ENCODE measurements around the gene FAM32A. TPM values are rescaled to one million over a fixed set of nuclear protein-coding genes. Genes with fewer than 3 reads are reported as not detected.

Gene FAM32A
- total and polyA plus RNA-seq, 10 of the 15 experiments (the other 5 are each of a cell fraction or from before 2014, with no cell fraction given), result 33.3 to 116 (median 71.9) TPM

- TF ChIP-seq ETV6 (conservative IDR thresholded peaks at IDR 0.05 in 1 of 2, IDR thresholded peaks at IDR 0.05 in 1 of 2; ENCODE audit: borderline replicate concordance in 1 of 2, low read depth in 1 of 2), result peak in 1 of 2 experiments; percentile 13; a peak in 1 of 4 replicates
- TF ChIP-seq FOXM1 (IDR thresholded peaks at IDR 0.05; ENCODE audit: low read depth, low read length), result no peak
- no peak for TF ChIP-seq ZNF274 (IDR thresholded peaks at IDR 0.05; ENCODE audit: insufficient read depth, insufficient read length)
- no peak for TF ChIP-seq SMARCA5 (IDR thresholded peaks at IDR 0.05)
- no peak for TF ChIP-seq SREBF1 (IDR thresholded peaks at IDR 0.05; ENCODE audit: low read length)
- TF ChIP-seq ASH2L (IDR thresholded peaks at IDR 0.05; ENCODE audit: borderline replicate concordance, low read depth), result 0 out of 2 replicates have a peak, but pooled peaks have one; percentile 53
- TF ChIP-seq EZH2 (IDR thresholded peaks at IDR 0.05; ENCODE audit: borderline replicate concordance, control insufficient read depth, low read depth, low read length), result no peak
- TF ChIP-seq CBFB (IDR thresholded peaks at IDR 0.05; ENCODE audit: low read depth), result peak; percentile 55; the same call in 1 of the 2 replicates
- no peak for TF ChIP-seq ZNF622 (IDR thresholded peaks at IDR 0.05)
- peak; percentile 88 for TF ChIP-seq TAF1 (IDR thresholded peaks at IDR 0.05; ENCODE audit: borderline replicate concordance, low read depth, low read length)
- peak; percentile 13 for TF ChIP-seq SMAD1 (IDR thresholded peaks at IDR 0.05; ENCODE audit: low read depth, partially characterized antibody)
- no peak for TF ChIP-seq CUX1 (IDR thresholded peaks at IDR 0.05; ENCODE audit: insufficient replicate concordance, low read depth, low read length)
- TF ChIP-seq POU2F2 (IDR thresholded peaks at IDR 0.05; ENCODE audit: borderline replicate concordance, low read depth, low read length), result peak; percentile 58; the same call in 1 of the 3 replicates
- no peak for TF ChIP-seq STAT1 (conservative IDR thresholded peaks at IDR 0.05)
- TF ChIP-seq IKZF1 (conservative IDR thresholded peaks at IDR 0.05), result peak; percentile 91
- TF ChIP-seq NFYB (IDR thresholded peaks at IDR 0.05; ENCODE audit: insufficient read depth, low read depth, low read length), result peak; percentile 91
- no peak for TF ChIP-seq SUZ12 (IDR thresholded peaks at IDR 0.05; ENCODE audit: unreplicated experiment)
- TF ChIP-seq NBN (IDR thresholded peaks at IDR 0.05), result no peak
- no peak for TF ChIP-seq ZSCAN29 (IDR thresholded peaks at IDR 0.05)
- TF ChIP-seq NFXL1 (IDR thresholded peaks at IDR 0.05; ENCODE audit: borderline replicate concordance), result no peak
- peak; percentile 47; the same call in 1 of the 2 replicates for TF ChIP-seq HDGF (IDR thresholded peaks at IDR 0.05)
- no peak for TF ChIP-seq MTA2 (IDR thresholded peaks at IDR 0.05; ENCODE audit: low read depth)
- peak; percentile 99 to 100 for TF ChIP-seq SRF (IDR thresholded peaks at IDR 0.05; ENCODE audit: low read depth in 2 of 2, low read length in 2 of 2)
- 0 out of 2 replicates have a peak, but pooled peaks have one; percentile 73 for TF ChIP-seq CHD1 (IDR thresholded peaks at IDR 0.05; ENCODE audit: low read depth, low read length)
- TF ChIP-seq SP1 (IDR thresholded peaks at IDR 0.05; ENCODE audit: low read depth, low read length), result peak; percentile 83
- TF ChIP-seq SUPT20H (IDR thresholded peaks at IDR 0.05; ENCODE audit: borderline replicate concordance, control insufficient read depth, low read depth, low read length), result no peak
- no peak for TF ChIP-seq KLF5 (IDR thresholded peaks at IDR 0.05; ENCODE audit: partially characterized antibody)
- TF ChIP-seq NR2C2 (IDR thresholded peaks at IDR 0.05; ENCODE audit: borderline replicate concordance, control insufficient read depth, insufficient read length, low read depth), result no peak
These were observed at the start of gene FAM32A (continued) for GRCh38 chr19:16185123-16185767.
